A549 (cell line): ENCODE measurements around the gene PIGV. TPM values are rescaled to one million over a fixed set of nuclear protein-coding genes. Genes with fewer than 3 reads are reported as not detected.

Experiments
- ATAC-seq, 2 experiments: fragments of 200-7000 bp in 1 of 2; fragments of >200 bp in 1 of 2; cut with Nextera tagmentation in 1 of 2; cut with Tn5 transposase in 1 of 2; 3 replicates each; pipeline versions ENCODE4 v1.8.0 to v1.9.1; 2018 to 2020; ENCODE audit warnings: mild to moderate bottlenecking in 1 of 2, moderate library complexity in 1 of 2
- CTCF ChIA-PET: fragments of 300-600 bp; sonication (Branson Sonifier 250); formaldehyde crosslinking; extraction: SDS; loops from one replicate; lab custom pipeline; 2021; ENCODE audit warnings: antibody characterized with exemption, inconsistent platforms; lab: Yijun Ruan, JAX
- POLR2A ChIA-PET: fragments of 350-600 bp; formaldehyde crosslinking; extraction: SDS; loops from one replicate; lab custom pipeline; 2021; ENCODE audit warnings: antibody characterized with exemption, inconsistent platforms; lab: Yijun Ruan, JAX
- DNase-seq, 2 experiments: peaks; one replicate each; pipeline versions ENCODE4 v3.0.0 to v3.0.0-alpha.2; 2011 to 2016; ENCODE audit warnings: low read depth in 1 of 2, low spot score in 1 of 2
- FAIRE-seq: peaks from 2 replicates; lab custom pipeline; 2011; peaks lifted over from hg19 to GRCh38; lab: Jason Lieb, UNC
- H3K27ac ChIP-seq, 2 experiments: fragments of >200 bp; sonication (Bioruptor Twin); formaldehyde crosslinking; 3 replicates each; pipeline ENCODE4 v1.5.1; 2016 to 2017
- H3K4me1 ChIP-seq: fragments of >200 bp; sonication (Bioruptor Twin); formaldehyde crosslinking; 3 replicates; pipeline ENCODE4 v1.6.1; 2016
- H3K4me2 ChIP-seq: fragments of >200 bp; sonication (Bioruptor Twin); formaldehyde crosslinking; 3 replicates; pipeline ENCODE4 v1.6.1; 2016
- H3K4me3 ChIP-seq: fragments of >200 bp; sonication (Bioruptor Twin); formaldehyde crosslinking; 3 replicates; pipeline ENCODE4 v1.5.1; 2016
- H3K9me3 ChIP-seq: fragments of >200 bp; sonication (Bioruptor Twin); formaldehyde crosslinking; 3 replicates; pipeline ENCODE4 v1.6.1; 2016
- CBX8 ChIP-seq: fragments of 200-600 bp; sonication (generic); IDR thresholded peaks from 2 replicates; pipeline ENCODE4 v1.6.1; 2016
- CEBPB ChIP-seq, 2 experiments: fragments of >200 bp in 1 of 2; sonication (Bioruptor Twin) in 1 of 2; formaldehyde crosslinking in 1 of 2; IDR thresholded peaks; 2 replicates each; pipeline ENCODE4 v1.6.1; 2012 to 2016
- CHD4 ChIP-seq: fragments of 200-600 bp; sonication (generic); IDR thresholded peaks from 2 replicates; pipeline ENCODE4 v1.6.1; 2016; ENCODE audit warnings: antibody characterized with exemption, mild to moderate bottlenecking, borderline replicate concordance
- E2F6 ChIP-seq: IDR thresholded peaks from 2 replicates; pipeline ENCODE4 v1.6.1; 2012; ENCODE audit warnings: low read depth, borderline replicate concordance
- EHMT2 ChIP-seq: fragments of 200-600 bp; sonication (generic); IDR thresholded peaks from 2 replicates; pipeline ENCODE4 v1.6.1; 2016; ENCODE audit warnings: antibody characterized with exemption, low read depth, mild to moderate bottlenecking, moderate library complexity
- ELK1 ChIP-seq: fragments of 150-350 bp; IDR thresholded peaks from 2 replicates; pipeline ENCODE4 v1.6.1; 2014; ENCODE audit warnings: low read depth, mild to moderate bottlenecking, low read length
- EP300 ChIP-seq, 2 experiments: fragments of >200 bp; sonication (Bioruptor Twin); formaldehyde crosslinking; IDR thresholded peaks; 2 replicates in 1 of 2; 3 replicates in 1 of 2; pipeline ENCODE4 v1.6.1; 2016 to 2017
- ESRRA ChIP-seq: fragments of 150-350 bp; IDR thresholded peaks from 2 replicates; pipeline ENCODE4 v1.6.1; 2014; ENCODE audit warnings: mild to moderate bottlenecking, low read length, borderline replicate concordance
- FOSB ChIP-seq: fragments of 250-450 bp; sonication (Bioruptor Pico); IDR thresholded peaks from 2 replicates; pipeline ENCODE4 v1.5.0; 2020; ENCODE audit warnings: mild to moderate bottlenecking, moderate library complexity
- FOSL2 ChIP-seq, 2 experiments: fragments of 450-650 bp in 1 of 2; fragments of >200 bp in 1 of 2; sonication (Bioruptor Twin) in 1 of 2; formaldehyde crosslinking; IDR thresholded peaks; 2 replicates each; pipeline versions ENCODE4 v1.5.0 to v1.6.1; 2016 to 2020; ENCODE audit warnings: mild to moderate bottlenecking in 1 of 2, moderate library complexity in 1 of 2
- FOXS1 ChIP-seq: fragments of 250-450 bp; sonication (Bioruptor Pico); IDR thresholded peaks from 2 replicates; pipeline ENCODE4 v1.5.0; 2020; ENCODE audit warnings: mild to moderate bottlenecking, moderate library complexity
- GATA3 ChIP-seq: IDR thresholded peaks from 2 replicates; pipeline ENCODE4 v1.6.1; 2012; ENCODE audit warnings: borderline replicate concordance
- HDAC2 ChIP-seq: fragments of 200-600 bp; sonication (generic); IDR thresholded peaks from 2 replicates; pipeline ENCODE4 v1.6.1; 2016
- HES2 ChIP-seq: fragments of >200 bp; sonication (Bioruptor Twin); formaldehyde crosslinking; IDR thresholded peaks from 2 replicates; pipeline ENCODE4 v1.6.1; 2016
- HEYL ChIP-seq: fragments of 250-450 bp; sonication (Bioruptor Pico); IDR thresholded peaks from 2 replicates; pipeline ENCODE4 v1.8.0; 2021; ENCODE audit warnings: mild to moderate bottlenecking, moderate library complexity
- HOXA7 ChIP-seq: fragments of 250-450 bp; sonication (Bioruptor Pico); IDR thresholded peaks from 2 replicates; pipeline ENCODE4 v1.5.0; 2020; ENCODE audit warnings: mild to moderate bottlenecking, moderate library complexity
- HOXB13 ChIP-seq: fragments of 250-450 bp; sonication (Bioruptor Pico); IDR thresholded peaks from 2 replicates; pipeline ENCODE4 v1.5.0; 2020; ENCODE audit warnings: low read depth, mild to moderate bottlenecking, moderate library complexity
- KDM1A ChIP-seq: fragments of 200-600 bp; sonication (generic); IDR thresholded peaks from 2 replicates; pipeline ENCODE4 v1.6.1; 2016; ENCODE audit warnings: low read depth, mild to moderate bottlenecking
- NFE2L2 ChIP-seq: fragments of 150-350 bp; conservative IDR thresholded peaks from 2 replicates; pipeline ENCODE4 v1.6.1; 2014; ENCODE audit warnings: low read length
- NPAS2 ChIP-seq: fragments of 250-450 bp; sonication (Bioruptor Pico); IDR thresholded peaks from 2 replicates; pipeline ENCODE4 v1.8.0; 2022; ENCODE audit warnings: mild to moderate bottlenecking, moderate library complexity, borderline replicate concordance
- NR3C1 ChIP-seq: fragments of >200 bp; sonication (Bioruptor Twin); formaldehyde crosslinking; IDR thresholded peaks from 3 replicates; pipeline ENCODE4 v1.6.1; 2017
- POLR2A ChIP-seq: IDR thresholded peaks from 2 replicates; pipeline ENCODE4 v1.6.1; 2012; ENCODE audit warnings: mild to moderate bottlenecking, low read length
- REST ChIP-seq: fragments of 200-600 bp; sonication (generic); IDR thresholded peaks from 2 replicates; pipeline ENCODE4 v1.6.1; 2016; ENCODE audit warnings: antibody characterized with exemption, mild to moderate bottlenecking, moderate library complexity
- RFX5 ChIP-seq: fragments of 450-650 bp; IDR thresholded peaks from 2 replicates; pipeline ENCODE4 v1.7.1; 2014; ENCODE audit warnings: antibody characterized with exemption, mild to moderate bottlenecking, moderate library complexity
- SMC3 ChIP-seq: fragments of >200 bp; sonication (Bioruptor Twin); formaldehyde crosslinking; IDR thresholded peaks from 3 replicates; pipeline ENCODE4 v1.6.1; 2018; ENCODE audit warnings: inconsistent platforms
- SREBF2 ChIP-seq: fragments of 450-650 bp; IDR thresholded peaks from 2 replicates; pipeline ENCODE4 v1.6.1; 2014; ENCODE audit warnings: mild to moderate bottlenecking, moderate library complexity
- TFCP2L1 ChIP-seq: fragments of 250-450 bp; sonication (Bioruptor Pico); IDR thresholded peaks from 2 replicates; pipeline ENCODE4 v1.5.0; 2021; ENCODE audit warnings: mild to moderate bottlenecking
- ZSCAN20 ChIP-seq: fragments of 250-450 bp; sonication (Bioruptor Pico); IDR thresholded peaks from 2 replicates; pipeline ENCODE4 v1.8.0; 2022; ENCODE audit warnings: mild to moderate bottlenecking, moderate library complexity
- WGBS: methylation state at CpG from one replicate; pipeline ENCODE4 v1.1.6; 2017; ENCODE audit errors: missing lambda C conversion rate; 5-methylcytosine and 5-hydroxymethylcytosine counted together
- polyA plus RNA-seq, 4 experiments: library from polyadenylated mRNA; depleted of rRNA in 3 of 4; stranded (reverse); fragments of >200 nt; fragmentation: RNase III in 1 of 4; extraction: RNeasy Plus Mini Kit Qiagen cat#74134 plus additional on column Dnase treatment in 1 of 4; gene quantifications; 2 replicates in 3 of 4; 3 replicates in 1 of 4; pipeline ENCODE4 v1.2.3, GENCODE V29; 2011 to 2017
- TF ChIP-seq, protein P1 (sequence below): IDR thresholded peaks from 2 replicates; pipeline ENCODE4 v1.6.1; 2012

The PIGV gene
- polyA plus RNA-seq, 2 of the 4 experiments (the other 2 are of a cell fraction), result 7.0 to 16.2 TPM

DNA sequence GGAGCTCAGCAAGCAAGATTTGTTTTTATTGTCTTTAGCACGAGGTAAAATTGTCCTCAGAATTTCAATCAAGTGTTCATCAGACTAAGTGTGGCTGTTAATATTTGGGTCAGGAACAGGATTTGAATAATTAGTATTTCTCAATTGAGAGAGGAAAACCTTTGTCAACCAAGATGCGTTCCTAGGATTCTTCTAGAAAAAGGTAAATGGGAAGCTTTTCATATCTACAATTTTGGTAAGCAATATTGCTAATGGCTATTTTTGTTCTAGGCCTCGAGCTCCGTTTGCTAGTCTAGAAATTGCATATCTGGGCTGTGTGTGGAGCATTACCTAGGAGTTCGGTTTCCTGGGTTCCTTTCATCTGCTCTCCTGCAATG is 4.1 kb upstream of the PIGV start:
- Histone ChIP-seq H3K9me3 (no peaks in the 10 kb centered on the region), H3K4me3 (no peak overlapping the region), H3K4me1 (peaks cover 53% of the 10 kb centered on the region), H3K4me2 (peak overlapping the region; percentile 45), H3K27ac (0 out of 6 replicates have a peak overlapping the region, but pooled peaks of 1 of the 2 experiments have one; percentile 1)
- ChIA-PET CTCF (interaction anchor here (1.2 to 3.4 kb wide), 2 partner anchors 106 to 182 kb away, joined by 3 to 18 read pairs; no protein-coding TSS in a partner anchor), POLR2A (no interaction called here)
- TF ChIP-seq CBX8 (no peak), NPAS2 (CRISPR knock-in tag) (no peak), POLR2A (no peak), ZSCAN20 (CRISPR knock-in tag) (no peak), RFX5 (no peak), NFE2L2 (no peak), EP300 (IDR thresholded peaks at IDR 0.05) (no peak), CHD4 (no peak), HES2 (no peak), NR3C1 (no peak), EHMT2 (no peak), REST (no peak), CEBPB (IDR thresholded peaks at IDR 0.05) (no peak), HEYL (CRISPR knock-in tag) (no peak), HOXA7 (no peak), FOSL2 (IDR thresholded peaks at IDR 0.05) (no peak), FOSL2 (CRISPR knock-in tag; IDR thresholded peaks at IDR 0.05) (no peak), KDM1A (no peak), FOSB (no peak), ELK1 (no peak)
- WGBS, result 78% methylated on average over 5 of the region's 5 CpGs
- DNase-seq (no peak), FAIRE-seq (no peak), ATAC-seq (no peak)

- Histone ChIP-seq H3K4me1 (peaks cover 53% of the 10 kb centered on the region), H3K9me3 (no peaks in the 10 kb centered on the region)
- TF ChIP-seq HDAC2, result no peak
- no peak for TF ChIP-seq KDM1A
- no peak for TF ChIP-seq TFCP2L1
- TF ChIP-seq GATA3, result no peak
- TF ChIP-seq SMC3, result no peak
- TF ChIP-seq NR3C1, result no peak
- no peak for TF ChIP-seq HOXB13 (CRISPR knock-in tag)
- TF ChIP-seq ESRRA, result no peak
- TF ChIP-seq E2F6, result no peak
- TF ChIP-seq FOXS1 (CRISPR knock-in tag), result no peak
- no peak for TF ChIP-seq CHD4
- TF ChIP-seq, protein P1, sequence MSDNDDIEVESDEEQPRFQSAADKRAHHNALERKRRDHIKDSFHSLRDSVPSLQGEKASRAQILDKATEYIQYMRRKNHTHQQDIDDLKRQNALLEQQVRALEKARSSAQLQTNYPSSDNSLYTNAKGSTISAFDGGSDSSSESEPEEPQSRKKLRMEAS, result no peak
- TF ChIP-seq POLR2A, result no peak
- TF ChIP-seq SREBF2, result no peak
- no peak for TF ChIP-seq NFE2L2
- TF ChIP-seq, all 56 proteins: peak for 0
- DNase-seq (peak in 1 of 2 experiments; percentile 49), ATAC-seq (no peak), FAIRE-seq (no peak)
- H3K4me3 ChIP-seq, result no peak overlapping the region
- ChIA-PET POLR2A (no interaction called here), CTCF (interaction anchor here (0.5 to 3.4 kb wide), 5 partner anchors 66 to 284 kb away, joined by 3 to 18 read pairs (median 3); no protein-coding TSS in a partner anchor)
- 92% methylated on average over 2 of the region's 2 CpGs for WGBS
- 0 out of 6 replicates have a peak overlapping the region, but pooled peaks of 1 of the 2 experiments have one; percentile 23 for H3K27ac ChIP-seq
- H3K4me2 ChIP-seq, result peak overlapping the region; percentile 45
Observed at GRCh38 chr1:26784023-26784871, 3.5 kb upstream of the PIGV start.
